OCI-LY7 (cell line): Measurements from ENCODE around the gene PYGB. TPM values are rescaled to one million over a fixed set of nuclear protein-coding genes. Genes with fewer than 3 reads are reported as not detected.

Source experiments
- BruUV-seq: library from RNA; stranded (reverse); fragments of 400-500 nt; replicated peaks from 2 replicates; lab custom pipeline; 2021; lab: Mats Ljungman, UMichigan
- CTCF ChIA-PET: fragments of 300-600 bp; sonication (Branson Sonifier 250); formaldehyde crosslinking; loops from one replicate; lab custom pipeline; 2022; ENCODE audit warnings: antibody characterized with exemption; ENCODE audit not compliant: unreplicated experiment; lab: Charles Lee
- POLR2A ChIA-PET: fragments of 300-600 bp; sonication (Branson Sonifier 250); formaldehyde crosslinking; loops from one replicate; lab custom pipeline; 2022; ENCODE audit warnings: antibody characterized with exemption; lab: Charles Lee
- DNase-seq: peaks from one replicate; pipeline ENCODE4 v3.0.0-alpha.2; 2015; ENCODE audit warnings: low spot score
- H2AFZ ChIP-seq: fragments of 200-600 bp; sonication (generic), shearing (Covaris generic); 2 replicates; pipeline ENCODE4 v1.6.1; 2014; ENCODE audit warnings: mild to moderate bottlenecking, antibody characterized with exemption, low read length, moderate library complexity
- H3K27ac ChIP-seq: fragments of 200-600 bp; sonication (generic); 2 replicates; pipeline ENCODE4 v1.5.1; 2014; ENCODE audit warnings: mixed run types, low read depth, mild to moderate bottlenecking, moderate library complexity, low read length, inconsistent platforms; ENCODE audit not compliant: poor library complexity, severe bottlenecking
- H3K36me3 ChIP-seq: fragments of 200-600 bp; sonication (generic); 2 replicates; pipeline ENCODE4 v1.6.1; 2014; ENCODE audit warnings: mild to moderate bottlenecking, antibody characterized with exemption, low read length, moderate library complexity, mixed read lengths; ENCODE audit not compliant: insufficient read depth
- H3K4me1 ChIP-seq: fragments of 200-600 bp; sonication (generic); 2 replicates; pipeline ENCODE4 v1.5.1; 2014; ENCODE audit warnings: mild to moderate bottlenecking, low read length; ENCODE audit not compliant: insufficient read depth, poor library complexity, severe bottlenecking
- H3K4me2 ChIP-seq: fragments of 200-600 bp; sonication (generic); 2 replicates; pipeline ENCODE4 v1.6.1; 2014; ENCODE audit warnings: mild to moderate bottlenecking, low read length
- H3K4me3 ChIP-seq: fragments of 200-600 bp; sonication (generic); 2 replicates; pipeline ENCODE4 v1.5.1; 2014; ENCODE audit warnings: mild to moderate bottlenecking, low read depth, low read length; ENCODE audit not compliant: poor library complexity, severe bottlenecking
- H3K79me2 ChIP-seq: fragments of 200-600 bp; sonication (generic); 2 replicates; pipeline ENCODE4 v1.6.1; 2016; ENCODE audit warnings: low read depth, mild to moderate bottlenecking, low read length, moderate library complexity, mixed read lengths; ENCODE audit not compliant: insufficient read depth
- H3K9me2 ChIP-seq: fragments of 200-600 bp; sonication (generic); 2 replicates; pipeline ENCODE4 v1.6.1; 2016; ENCODE audit warnings: mild to moderate bottlenecking, low read length, mixed read lengths; ENCODE audit not compliant: insufficient read depth
- H3K9me3 ChIP-seq: fragments of 200-600 bp; sonication (generic); 2 replicates; pipeline ENCODE4 v1.6.1; 2014; ENCODE audit warnings: mild to moderate bottlenecking, mixed run types, low read length, mixed read lengths
- H4K20me1 ChIP-seq: fragments of 200-600 bp; sonication (generic); 2 replicates; pipeline ENCODE4 v1.6.1; 2014; ENCODE audit warnings: mild to moderate bottlenecking, antibody characterized with exemption, low read length, moderate library complexity, mixed read lengths; ENCODE audit not compliant: insufficient read depth
- CTCF ChIP-seq: fragments of 200-600 bp; sonication (generic); conservative IDR thresholded peaks from 2 replicates; pipeline ENCODE4 v1.5.1; 2014; ENCODE audit warnings: mild to moderate bottlenecking, antibody characterized with exemption, low read length, moderate library complexity, mixed read lengths
- EZH2phosphoT487 ChIP-seq: fragments of 200-600 bp; sonication (generic); IDR thresholded peaks from 2 replicates; pipeline ENCODE4 v1.6.1; 2018; ENCODE audit warnings: low read depth, borderline replicate concordance, mild to moderate bottlenecking, mixed run types, antibody characterized with exemption, low read length, moderate library complexity, mixed read lengths
- intact Hi-C: fragments of 100-400 bp; cut with micrococcal nuclease; formaldehyde crosslinking; loops from one replicate; pipeline ENCODE4 v1.10.0; 2022; ENCODE audit not compliant: unreplicated experiment
- total RNA-seq, 2 experiments: library from RNA; depleted of rRNA in 1 of 2; stranded (reverse); fragments of >200 nt in 1 of 2; shearing (Covaris generic) in 1 of 2; gene quantifications; 2 replicates each; pipeline ENCODE4 v1.2.3, GENCODE V29; 2014 to 2022

The PYGB gene
- total RNA-seq, 2 experiments from 2014 or later, result 4.9 to 7.0 TPM

DNA sequence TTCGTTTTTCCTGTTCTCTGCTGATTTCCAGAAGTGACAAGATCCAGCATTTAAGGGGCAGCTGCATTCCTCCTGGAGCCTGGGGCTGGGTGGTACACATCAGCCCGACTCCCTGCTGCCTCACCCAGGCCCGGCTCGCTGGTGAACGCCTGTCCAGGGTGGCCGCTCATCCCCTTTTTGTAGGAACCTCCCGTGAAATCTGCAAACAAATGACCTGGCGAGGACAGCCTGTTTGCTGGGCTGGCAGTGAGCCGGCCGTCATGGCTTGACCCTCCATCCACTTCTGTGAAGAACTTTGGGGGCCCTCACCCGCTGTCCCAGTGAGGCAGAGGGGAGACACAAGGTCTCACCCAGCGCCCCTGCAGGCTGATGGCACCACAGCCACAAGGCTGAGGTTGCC is 39.0 kb downstream of the PYGB start:
- intact Hi-C loops, result no loop called here
- Histone ChIP-seq H2AFZ (no peak overlapping the region), H3K27ac (no peak overlapping the region), H3K4me1 (peaks cover 13% of the 10 kb centered on the region), H3K9me3 (no peaks in the 10 kb centered on the region), H3K79me2 (no peaks in the 10 kb centered on the region), H3K4me2 (no peak overlapping the region), H4K20me1 (peaks cover 21% of the 10 kb centered on the region), H3K4me3 (no peak overlapping the region), H3K9me2 (no peaks in the 10 kb centered on the region), H3K36me3 (no peaks in the 10 kb centered on the region; the same call in 1 of the 2 replicates)
- no TSS peak for BruUV-seq
- TF ChIP-seq CTCF (no peak), EZH2phosphoT487 (no peak)
- no peak for DNase-seq
- POLR2A ChIA-PET, result no interaction called here
- CTCF ChIA-PET, result no interaction called here

DNA sequence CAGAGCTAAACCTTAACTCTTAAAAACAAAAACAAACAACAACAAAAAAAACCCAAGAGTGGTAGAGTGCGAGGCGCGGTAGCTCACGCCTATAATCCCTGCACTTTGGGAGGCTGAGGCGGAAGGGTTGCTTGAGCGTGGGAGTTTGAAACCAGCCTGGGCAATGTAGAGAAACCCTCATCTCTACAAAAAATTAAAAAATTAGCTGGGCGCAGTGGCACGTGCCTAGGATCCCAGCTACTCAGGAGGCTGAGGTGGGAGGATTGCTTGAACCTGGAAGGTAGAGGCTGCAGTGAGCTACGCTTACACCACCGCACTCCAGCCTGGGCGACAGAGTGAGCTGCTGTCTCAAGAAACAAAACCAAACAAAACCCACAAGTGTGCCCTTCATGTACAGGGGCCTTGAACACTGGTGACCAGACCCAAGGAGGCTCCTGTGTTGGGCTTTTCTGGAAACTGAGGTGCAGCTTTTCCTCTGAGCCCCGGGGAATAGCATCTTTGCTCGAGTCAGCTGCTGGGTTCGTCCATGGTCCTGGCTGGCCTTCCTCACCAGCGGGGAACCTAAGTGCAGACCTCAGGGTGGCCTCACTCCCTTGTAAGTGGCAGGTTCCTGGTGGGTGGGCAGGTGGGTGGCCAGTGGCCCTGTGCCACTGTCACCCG is 39.9 kb downstream of the PYGB start:
- ChIA-PET CTCF (no interaction called here), POLR2A (interaction anchor here (0.7 kb wide), 1 partner anchor 918 kb away, joined by 3 read pairs; no protein-coding TSS in a partner anchor)
- Histone ChIP-seq H3K9me2 (no peaks in the 10 kb centered on the region), H2AFZ (no peak overlapping the region), H3K79me2 (no peaks in the 10 kb centered on the region), H4K20me1 (peaks cover 13% of the 10 kb centered on the region; the same call in 1 of the 2 replicates), H3K27ac (no peak overlapping the region), H3K4me2 (no peak overlapping the region), H3K4me3 (no peak overlapping the region), H3K36me3 (no peaks in the 10 kb centered on the region; the same call in 1 of the 2 replicates), H3K4me1 (peaks cover 5% of the 10 kb centered on the region), H3K9me3 (no peaks in the 10 kb centered on the region)
- no peak for DNase-seq
- no TSS peak for BruUV-seq
- intact Hi-C loops, result no loop called here
- TF ChIP-seq CTCF (no peak), EZH2phosphoT487 (no peak)
